KMS-11 (cell line): ENCODE measurements around the gene GABPB2.
"Not testable (repeated sequence)": the region's sequence is repeated elsewhere in the genome, so short reads cannot be mapped to it uniquely, and the experiment has no call there.

Source experiments
- H2AFZ ChIP-seq: fragments of 200-600 bp; sonication (generic); 2 replicates; pipeline ENCODE4 v1.6.1; 2016; ENCODE audit warnings: antibody characterized with exemption, mixed run types, low read depth
- H3K27ac ChIP-seq: fragments of 200-600 bp; sonication (generic); 2 replicates; pipeline ENCODE4 v1.6.1; 2016; ENCODE audit warnings: mild to moderate bottlenecking, mixed run types
- H3K27me3 ChIP-seq: fragments of 200-600 bp; sonication (generic); 2 replicates; pipeline ENCODE4 v1.6.1; 2017; ENCODE audit warnings: mild to moderate bottlenecking, low read depth, mixed run types, moderate library complexity; ENCODE audit not compliant: insufficient read depth
- H3K36me3 ChIP-seq: fragments of 200-600 bp; sonication (generic); 2 replicates; pipeline ENCODE4 v1.6.1; 2017; ENCODE audit warnings: mild to moderate bottlenecking, mixed run types; ENCODE audit not compliant: insufficient read depth
- H3K4me1 ChIP-seq: fragments of 200-600 bp; sonication (generic); 2 replicates; pipeline ENCODE4 v1.6.1; 2016; ENCODE audit warnings: mild to moderate bottlenecking, low read depth, mixed run types; ENCODE audit not compliant: poor library complexity, severe bottlenecking
- H3K4me2 ChIP-seq: fragments of 200-600 bp; sonication (generic); 2 replicates; pipeline ENCODE4 v1.7.0; 2016; ENCODE audit warnings: mild to moderate bottlenecking, mixed run types
- H3K4me3 ChIP-seq: fragments of 200-600 bp; sonication (generic); IDR thresholded peaks from 2 replicates; pipeline ENCODE4 v1.6.1; 2017; ENCODE audit warnings: low read depth, low read length, mixed read lengths; ENCODE audit not compliant: insufficient read depth
- H3K79me2 ChIP-seq: fragments of 200-600 bp; sonication (generic); 2 replicates; pipeline ENCODE4 v1.6.1; 2016; ENCODE audit warnings: low read depth, mixed run types; ENCODE audit not compliant: insufficient read depth
- H3K9ac ChIP-seq: fragments of 200-600 bp; sonication (generic); 2 replicates; pipeline ENCODE4 v1.6.1; 2016; ENCODE audit warnings: mild to moderate bottlenecking, mixed run types
- H4K20me1 ChIP-seq: fragments of 200-600 bp; sonication (generic); 2 replicates; pipeline ENCODE4 v1.6.1; 2016; ENCODE audit warnings: mild to moderate bottlenecking, mixed run types; ENCODE audit not compliant: insufficient read depth
- TF ChIP-seq, protein P1 (sequence below): fragments of 200-600 bp; sonication (generic); conservative IDR thresholded peaks from 2 replicates; pipeline ENCODE4 v1.6.1; 2017; ENCODE audit warnings: low read depth, mild to moderate bottlenecking, antibody characterized with exemption, low read length, moderate library complexity, mixed read lengths

GABPB2 gene

DNA sequence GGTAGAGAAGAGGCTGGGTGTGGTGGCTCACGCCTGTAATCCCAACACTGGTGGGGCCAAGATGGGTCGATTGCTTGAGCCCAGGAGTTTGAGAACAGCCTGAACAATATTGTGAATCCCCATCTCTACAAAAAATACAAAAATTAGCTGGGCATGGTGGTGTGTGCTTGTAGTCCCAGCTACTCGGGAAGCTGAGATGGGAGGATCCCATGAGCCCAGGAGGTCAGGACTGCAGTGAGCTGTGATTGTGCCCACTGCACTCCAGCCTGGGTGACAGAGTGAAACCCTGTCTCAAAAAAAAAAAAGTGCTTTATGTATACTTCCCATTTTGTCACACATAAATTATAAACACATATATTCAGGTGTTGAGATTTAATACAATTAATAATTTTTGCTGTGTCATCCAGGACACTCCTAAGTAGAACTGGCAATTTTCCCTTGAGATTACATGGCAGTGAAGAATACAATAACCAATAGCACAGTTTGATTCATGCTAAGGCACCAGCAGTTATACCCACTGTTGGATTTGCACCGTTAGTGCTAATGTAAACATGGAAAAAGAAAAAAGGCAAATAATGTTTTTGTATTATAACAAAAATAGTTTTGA, 15.5 kb downstream of the GABPB2 start:
- Histone ChIP-seq H3K27me3 (no peaks in the 10 kb centered on the region), H4K20me1 (no peaks in the 10 kb centered on the region), H3K36me3 (no peaks in the 10 kb centered on the region), H3K4me2 (no peak overlapping the region), H3K9ac (no peak overlapping the region), H3K27ac (no peak overlapping the region), H3K4me3 (no peak overlapping the region), H3K4me1 (peaks cover 7% of the 10 kb centered on the region), H3K79me2 (no peaks in the 10 kb centered on the region), H2AFZ (no peak overlapping the region)
- TF ChIP-seq, protein P1, sequence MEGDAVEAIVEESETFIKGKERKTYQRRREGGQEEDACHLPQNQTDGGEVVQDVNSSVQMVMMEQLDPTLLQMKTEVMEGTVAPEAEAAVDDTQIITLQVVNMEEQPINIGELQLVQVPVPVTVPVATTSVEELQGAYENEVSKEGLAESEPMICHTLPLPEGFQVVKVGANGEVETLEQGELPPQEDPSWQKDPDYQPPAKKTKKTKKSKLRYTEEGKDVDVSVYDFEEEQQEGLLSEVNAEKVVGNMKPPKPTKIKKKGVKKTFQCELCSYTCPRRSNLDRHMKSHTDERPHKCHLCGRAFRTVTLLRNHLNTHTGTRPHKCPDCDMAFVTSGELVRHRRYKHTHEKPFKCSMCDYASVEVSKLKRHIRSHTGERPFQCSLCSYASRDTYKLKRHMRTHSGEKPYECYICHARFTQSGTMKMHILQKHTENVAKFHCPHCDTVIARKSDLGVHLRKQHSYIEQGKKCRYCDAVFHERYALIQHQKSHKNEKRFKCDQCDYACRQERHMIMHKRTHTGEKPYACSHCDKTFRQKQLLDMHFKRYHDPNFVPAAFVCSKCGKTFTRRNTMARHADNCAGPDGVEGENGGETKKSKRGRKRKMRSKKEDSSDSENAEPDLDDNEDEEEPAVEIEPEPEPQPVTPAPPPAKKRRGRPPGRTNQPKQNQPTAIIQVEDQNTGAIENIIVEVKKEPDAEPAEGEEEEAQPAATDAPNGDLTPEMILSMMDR: no peak

DNA sequence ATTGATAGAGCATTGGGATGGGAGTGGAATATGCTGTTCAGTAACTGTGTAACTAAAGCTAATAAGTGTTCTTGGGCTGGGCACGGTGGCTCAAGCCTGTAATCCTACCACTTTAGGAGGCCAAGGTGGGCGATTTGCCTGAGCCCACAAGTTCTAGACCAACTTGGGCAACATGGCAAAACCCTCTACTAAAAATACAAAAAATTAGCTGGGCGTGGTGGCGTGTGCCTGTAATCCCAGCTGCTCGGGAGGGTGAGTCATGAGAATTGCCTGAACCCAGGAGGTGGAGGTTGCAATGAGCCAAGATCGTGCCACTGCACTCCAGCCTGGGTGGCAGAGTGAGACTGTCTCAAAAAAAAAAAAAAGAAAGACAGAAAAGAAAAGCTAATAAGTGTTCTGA, 26.9 kb downstream of the GABPB2 start:
- not testable (repeated sequence) for H3K4me2 ChIP-seq, H3K4me1 ChIP-seq

DNA sequence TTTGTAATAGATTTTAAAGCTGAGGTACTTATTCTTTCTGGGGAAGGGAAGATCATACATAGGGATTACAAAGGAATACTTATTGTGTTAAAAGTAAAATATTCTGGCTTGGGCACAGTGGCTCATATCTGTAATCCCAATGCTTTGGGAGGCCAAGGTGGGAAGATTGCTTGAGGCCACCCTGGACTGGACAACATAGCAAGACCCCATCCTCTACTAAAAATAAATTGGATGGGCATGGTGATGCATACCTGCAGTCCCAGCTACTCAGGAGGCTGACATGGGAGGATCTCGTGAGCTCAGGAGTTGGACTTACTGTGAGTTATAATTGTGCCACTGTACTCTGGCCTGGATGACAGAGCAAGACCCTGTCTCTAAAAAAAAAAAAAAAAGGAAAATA, 27.6 kb downstream of the GABPB2 start:
- H4K20me1 ChIP-seq: no peaks in the 10 kb centered on the region
- H3K4me1 ChIP-seq: no peaks in the 10 kb centered on the region
- no peak overlapping the region for H3K4me3 ChIP-seq
- no peak overlapping the region for H3K27ac ChIP-seq
- TF ChIP-seq, protein P1: no peak
- H3K27me3 ChIP-seq: no peaks in the 10 kb centered on the region
- H3K9ac ChIP-seq: no peak overlapping the region
- H3K79me2 ChIP-seq: no peaks in the 10 kb centered on the region
- no peak overlapping the region for H3K4me2 ChIP-seq
- H2AFZ ChIP-seq: no peak overlapping the region
- no peaks in the 10 kb centered on the region for H3K36me3 ChIP-seq

More for the DNA sequence above, 26.9 kb downstream of the GABPB2 start:
- not testable (repeated sequence) for H3K27ac ChIP-seq, H4K20me1 ChIP-seq, H3K79me2 ChIP-seq, H2AFZ ChIP-seq, H3K36me3 ChIP-seq, H3K27me3 ChIP-seq, H3K9ac ChIP-seq, H3K4me3 ChIP-seq

DNA sequence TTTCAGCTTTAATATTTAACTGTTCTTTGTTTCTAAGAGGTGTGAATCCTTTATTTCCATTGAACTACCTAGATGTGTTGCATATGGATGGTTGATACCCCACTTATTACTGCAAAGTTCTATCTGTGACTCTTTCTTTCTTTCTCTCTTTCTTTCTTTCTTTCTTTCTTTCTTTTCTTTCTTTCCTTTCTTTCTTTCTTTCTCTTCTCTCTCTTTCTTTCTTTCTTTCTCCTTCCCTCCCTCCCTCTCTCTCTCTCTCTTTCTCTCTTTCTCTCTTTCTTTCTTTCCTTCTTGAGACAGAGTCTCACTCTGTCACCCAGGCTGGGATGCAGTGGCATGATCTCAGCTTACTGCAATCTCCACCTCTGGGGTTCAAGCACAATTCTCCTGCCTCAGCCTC, 34.1 kb downstream of the GABPB2 start:
- H3K27ac ChIP-seq: no peak overlapping the region
- no peak overlapping the region for H2AFZ ChIP-seq
- H3K27me3 ChIP-seq: no peaks in the 10 kb centered on the region
- no peaks in the 10 kb centered on the region for H3K36me3 ChIP-seq
- no peaks in the 10 kb centered on the region for H3K4me1 ChIP-seq
- TF ChIP-seq, protein P1: no peak
- H3K4me3 ChIP-seq: no peak overlapping the region
- no peaks in the 10 kb centered on the region for H3K79me2 ChIP-seq
- H3K4me2 ChIP-seq: no peak overlapping the region
- no peak overlapping the region for H3K9ac ChIP-seq
- no peaks in the 10 kb centered on the region for H4K20me1 ChIP-seq

DNA sequence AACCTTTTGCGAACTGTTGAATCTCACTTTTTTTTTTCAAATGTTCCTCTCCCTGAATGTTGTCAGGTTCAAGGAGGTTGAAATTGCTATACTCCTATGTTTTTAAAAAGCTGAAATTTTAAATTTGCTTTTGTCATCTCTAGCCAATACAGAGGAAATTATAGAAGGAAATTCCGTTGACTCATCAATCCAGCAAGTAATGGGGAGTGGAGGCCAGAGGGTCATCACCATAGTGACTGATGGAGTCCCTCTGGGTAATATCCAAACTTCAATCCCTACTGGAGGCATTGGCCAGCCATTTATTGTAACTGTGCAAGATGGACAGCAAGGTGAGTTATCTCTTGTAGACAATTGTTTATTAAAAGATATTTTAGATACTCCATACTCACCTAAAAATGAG, 36.3 kb downstream of the GABPB2 start:
- no peak overlapping the region for H3K9ac ChIP-seq
- TF ChIP-seq, protein P1: no peak
- H4K20me1 ChIP-seq: no peaks in the 10 kb centered on the region
- no peak overlapping the region for H2AFZ ChIP-seq
- H3K79me2 ChIP-seq: no peaks in the 10 kb centered on the region
- no peak overlapping the region for H3K27ac ChIP-seq
- H3K4me1 ChIP-seq: no peaks in the 10 kb centered on the region
- no peak overlapping the region for H3K4me3 ChIP-seq
- H3K36me3 ChIP-seq: no peaks in the 10 kb centered on the region
- no peaks in the 10 kb centered on the region for H3K27me3 ChIP-seq
- no peak overlapping the region for H3K4me2 ChIP-seq
